Chondrocyte (in vitro differentiated cells): ENCODE data around the gene TOP3A. TPM values are rescaled to one million over a fixed set of nuclear protein-coding genes. Genes with fewer than 3 reads are reported as not detected.

Experiments used
- DNase-seq: peaks from one replicate; pipeline ENCODE4 v3.0.0; 2021; ENCODE audit warnings: mixed read lengths, low spot score
- H3K27ac Mint-ChIP-seq: one replicate; pipeline ENCODE4 v1.8.0; 2021; ENCODE audit warnings: mild to moderate bottlenecking, moderate library complexity, mixed read lengths; ENCODE audit not compliant: unreplicated experiment
- H3K27me3 Mint-ChIP-seq: 2 replicates; pipeline ENCODE4 v1.8.0; 2021; ENCODE audit warnings: low read depth, mixed read lengths
- H3K36me3 Mint-ChIP-seq: 2 replicates; pipeline ENCODE4 v1.8.0; 2021; ENCODE audit warnings: low read depth, mixed read lengths
- H3K4me1 Mint-ChIP-seq: 2 replicates; pipeline ENCODE4 v1.8.0; 2021; ENCODE audit warnings: low read depth, mild to moderate bottlenecking, mixed read lengths
- H3K4me3 Mint-ChIP-seq: one replicate; pipeline ENCODE4 v1.8.0; 2021; ENCODE audit warnings: mild to moderate bottlenecking, moderate library complexity, mixed read lengths; ENCODE audit not compliant: unreplicated experiment
- H3K9me3 Mint-ChIP-seq: 2 replicates; pipeline ENCODE4 v1.8.0; 2021; ENCODE audit warnings: low read depth, mixed read lengths
- CTCF ChIP-seq: fragments of 200-600 bp; sonication (generic); IDR thresholded peaks from 2 replicates; pipeline ENCODE4 v1.5.0; 2021; ENCODE audit warnings: antibody characterized with exemption, mild to moderate bottlenecking, moderate library complexity
- total RNA-seq: library from RNA; stranded (reverse); gene quantifications from 3 replicates; pipeline ENCODE4 v1.2.1, GENCODE V29; 2021

TOP3A gene
- total RNA-seq, 1 donor from 2014 or later, result 37.7 TPM

GRCh38 chr17:18361837-18362697 lies 47.3 kb upstream of the TOP3A start:
- no peak for DNase-seq

GRCh38 chr17:18360518-18360917 lies 45.7 kb upstream of the TOP3A start:
- H3K4me1 Mint-ChIP-seq, result peaks cover 10% of the 10 kb centered on the region
- DNase-seq, result no peak
- no peaks in the 10 kb centered on the region for H3K27me3 Mint-ChIP-seq
- H3K4me3 Mint-ChIP-seq, result no peak overlapping the region
- H3K27ac Mint-ChIP-seq, result no peak overlapping the region
- H3K9me3 Mint-ChIP-seq, result no peaks in the 10 kb centered on the region
- H3K36me3 Mint-ChIP-seq, result no peaks in the 10 kb centered on the region
- TF ChIP-seq CTCF, result no peak

More at GRCh38 chr17:18361837-18362697, 47.3 kb upstream of the TOP3A start:
- Mint-ChIP-seq H3K27ac (no peak overlapping the region), H3K4me1 (peaks cover 10% of the 10 kb centered on the region), H3K27me3 (no peaks in the 10 kb centered on the region), H3K36me3 (no peaks in the 10 kb centered on the region), H3K4me3 (peak overlapping the region; percentile 84), H3K9me3 (no peaks in the 10 kb centered on the region)
- no peak for TF ChIP-seq CTCF

GRCh38 chr17:18356624-18357023 lies 41.8 kb upstream of the TOP3A start:
- Mint-ChIP-seq H3K36me3 (peaks cover 1% of the 10 kb centered on the region), H3K4me3 (no peak overlapping the region), H3K27me3 (no peaks in the 10 kb centered on the region), H3K27ac (no peak overlapping the region), H3K9me3 (no peaks in the 10 kb centered on the region), H3K4me1 (no peaks in the 10 kb centered on the region)
- no peak for TF ChIP-seq CTCF
- DNase-seq, result no peak

- no peak for DNase-seq
- no peaks in the 10 kb centered on the region for H3K9me3 Mint-ChIP-seq
- TF ChIP-seq CTCF, result no peak
- H3K36me3 Mint-ChIP-seq, result peaks cover 1% of the 10 kb centered on the region
- H3K27me3 Mint-ChIP-seq, result no peaks in the 10 kb centered on the region
- no peak overlapping the region for H3K4me3 Mint-ChIP-seq
- no peak overlapping the region for H3K27ac Mint-ChIP-seq
- no peaks in the 10 kb centered on the region for H3K4me1 Mint-ChIP-seq
Measured at GRCh38 chr17:18353541-18353940, 38.7 kb upstream of the TOP3A start.

GRCh38 chr17:18344021-18344420 lies 29.2 kb upstream of the TOP3A start:
- DNase-seq, result no peak
- Mint-ChIP-seq H3K9me3 (no peaks in the 10 kb centered on the region), H3K27ac (no peak overlapping the region), H3K36me3 (peaks cover 1% of the 10 kb centered on the region), H3K4me1 (no peaks in the 10 kb centered on the region), H3K4me3 (no peak overlapping the region), H3K27me3 (no peaks in the 10 kb centered on the region)
- no peak for TF ChIP-seq CTCF
